Measurements from ENCODE around the gene WNK2.
"Not testable (repeated sequence)": the region's sequence is repeated elsewhere in the genome, so short reads cannot be mapped to it uniquely, and the experiment has no call there.

The WNK2 gene

DNA sequence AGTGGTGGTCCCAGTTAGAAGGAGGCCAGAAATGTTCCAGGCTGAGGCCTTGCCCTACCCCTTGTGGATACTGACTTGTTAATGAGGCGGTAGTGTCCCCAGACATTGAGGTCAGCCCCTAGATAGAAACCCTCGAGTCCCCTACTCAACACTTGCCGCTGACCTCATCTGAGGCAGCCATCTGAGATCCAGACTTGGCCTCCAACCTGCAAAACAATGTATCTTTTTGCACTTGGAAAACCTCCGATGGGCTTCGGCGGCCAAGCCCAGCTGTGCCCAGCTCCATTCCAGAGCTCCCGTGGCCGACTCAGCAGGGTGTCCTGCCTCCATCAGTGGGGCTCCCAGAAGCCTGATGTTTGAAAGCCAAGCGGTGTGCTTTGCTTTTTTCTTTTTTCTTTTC lies 122.1 kb downstream of the WNK2 start:
- no peak for DNase-seq (ENCODE audit: low read depth in 2 of 2)

- DNase-seq (ENCODE audit: low read depth in 2 of 2): no peak
These were observed 122.7 kb downstream of the WNK2 start for GRCh38 chr9:93306579-93307091.

GRCh38 chr9:93307468-93308157 lies 123.7 kb downstream of the WNK2 start:
- no peak for DNase-seq (ENCODE audit: low read depth in 2 of 2)

DNA sequence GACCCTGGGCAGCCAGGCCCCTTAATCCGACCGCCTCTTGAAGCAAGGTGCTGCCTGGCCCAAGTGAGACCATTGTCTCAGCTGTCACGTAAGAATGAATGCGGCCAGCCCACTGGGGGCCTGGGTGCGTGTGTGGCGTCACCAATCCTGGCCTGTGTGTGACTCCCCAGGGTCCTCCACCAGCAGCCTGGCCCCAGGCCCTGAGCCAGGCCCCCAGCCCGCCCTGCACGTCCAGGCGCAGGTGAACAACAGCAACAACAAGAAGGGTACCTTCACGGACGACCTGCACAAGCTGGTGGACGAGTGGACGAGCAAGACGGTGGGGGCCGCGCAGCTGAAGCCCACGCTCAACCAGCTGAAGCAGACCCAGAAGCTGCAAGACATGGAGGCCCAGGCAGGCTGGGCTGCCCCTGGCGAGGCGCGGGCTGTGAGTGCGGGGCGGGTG lies 124.2 kb downstream of the WNK2 start:
- no peak for DNase-seq (ENCODE audit: low read depth in 2 of 2)

DNA sequence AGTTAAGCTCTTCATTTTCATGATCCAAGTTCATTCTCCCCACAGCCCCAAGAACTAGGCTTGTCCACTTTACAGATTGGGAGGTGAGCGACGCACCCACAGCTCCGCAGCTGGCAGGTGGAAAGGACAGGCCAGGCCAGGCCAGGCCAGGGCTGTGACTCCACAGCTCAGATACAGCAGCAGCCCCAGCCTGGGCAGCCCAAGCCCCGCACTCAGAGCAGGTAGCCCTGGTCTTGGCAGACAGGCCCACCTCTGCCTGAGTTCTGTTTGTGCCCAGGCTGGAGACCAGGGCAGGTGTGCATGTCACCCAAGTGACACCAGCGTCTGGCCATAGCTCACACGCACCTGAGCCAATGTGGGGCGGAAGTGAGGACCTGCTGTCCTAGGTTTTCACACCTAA lies 124.7 kb downstream of the WNK2 start:
- DNase-seq (ENCODE audit: low read depth in 2 of 2): no peak

DNA sequence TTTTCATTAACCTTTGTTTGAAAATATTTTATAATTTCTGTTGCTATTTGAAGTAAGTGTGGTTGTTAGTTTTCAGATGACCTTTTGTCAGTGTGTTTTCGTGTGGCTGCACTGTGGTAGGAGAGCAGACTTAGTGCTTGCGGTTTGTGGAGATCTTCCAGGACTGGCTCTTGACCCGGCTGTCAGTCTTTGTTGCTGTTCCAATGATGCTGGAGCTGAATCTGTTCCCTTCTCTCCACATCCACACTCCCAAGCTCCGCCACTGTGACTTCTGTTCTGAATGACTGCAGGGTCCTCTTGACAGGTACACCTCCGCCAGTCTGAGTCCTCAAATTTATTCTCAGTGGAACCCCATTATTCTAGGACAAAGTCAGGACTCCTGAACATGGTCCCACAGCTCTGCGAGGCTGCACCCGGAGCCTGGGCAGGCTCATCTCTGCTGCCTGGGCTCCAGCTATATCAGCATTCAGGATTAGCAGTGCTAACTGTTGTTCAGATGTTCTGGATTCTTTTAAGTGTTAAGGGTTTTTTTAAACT lies 126.0 kb downstream of the WNK2 start:
- no peak for DNase-seq (ENCODE audit: low read depth in 2 of 2)

GRCh38 chr9:93315118-93315517 lies 131.2 kb downstream of the WNK2 start:
- no peak for DNase-seq (ENCODE audit: low read depth in 2 of 2)

DNA sequence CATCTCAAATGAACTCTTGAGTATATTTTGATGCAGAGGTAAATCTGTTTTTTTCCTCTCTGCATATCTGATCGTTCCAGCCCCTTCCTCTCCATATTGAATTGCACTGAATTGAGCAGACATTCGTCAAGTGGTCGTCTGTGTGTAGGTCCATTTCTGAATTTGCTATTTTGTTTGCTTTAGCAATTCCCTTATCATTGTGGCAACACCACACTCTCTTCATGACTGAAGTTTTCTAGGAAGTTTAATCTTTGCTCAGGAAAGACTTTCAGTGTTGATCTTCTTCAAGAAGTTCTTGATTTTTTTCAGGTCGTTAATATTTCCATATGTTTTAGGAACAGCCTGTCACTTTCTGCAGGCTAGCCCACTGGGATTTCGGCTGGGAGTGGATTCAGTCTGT lies 132.0 kb downstream of the WNK2 start:
- DNase-seq (ENCODE audit: low read depth in 2 of 2): no peak

- no peak for DNase-seq (ENCODE audit: low read depth in 2 of 2)
These were observed 133.0 kb downstream of the WNK2 start for GRCh38 chr9:93316726-93317494.

DNA sequence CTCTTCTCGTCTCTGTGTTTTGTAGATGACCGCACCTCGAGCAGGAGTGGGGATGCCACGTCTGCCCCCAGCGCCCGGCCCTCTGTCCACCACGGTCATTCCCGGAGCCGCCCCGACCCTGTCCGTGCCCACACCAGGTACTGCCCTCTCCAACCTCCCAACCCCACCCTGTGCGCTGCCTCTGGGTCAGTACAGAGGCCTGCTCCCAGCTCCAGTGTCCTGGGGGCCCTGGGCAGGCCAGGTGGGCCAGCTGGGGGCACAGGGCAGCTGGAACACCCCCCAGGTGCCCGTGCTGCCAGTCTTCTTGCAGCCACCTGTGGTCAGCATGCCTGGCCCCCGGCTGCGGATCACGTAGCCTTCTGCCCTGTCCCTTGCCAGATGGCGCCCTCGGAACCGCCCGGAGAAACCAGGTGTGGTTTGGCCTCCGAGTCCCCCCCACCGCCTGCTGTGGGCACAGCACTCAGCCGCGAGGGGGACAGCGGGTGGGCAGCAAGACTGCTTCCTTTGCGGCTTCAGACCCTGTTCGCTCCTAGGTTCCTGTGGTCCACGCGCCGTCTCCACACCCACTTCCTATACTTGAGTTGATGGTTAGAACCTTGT lies 133.7 kb downstream of the WNK2 start:
- no peak for DNase-seq (ENCODE audit: low read depth in 2 of 2)

- DNase-seq (ENCODE audit: low read depth in 2 of 2): no peak
These were observed 134.5 kb downstream of the WNK2 start for GRCh38 chr9:93318480-93318879.

DNA sequence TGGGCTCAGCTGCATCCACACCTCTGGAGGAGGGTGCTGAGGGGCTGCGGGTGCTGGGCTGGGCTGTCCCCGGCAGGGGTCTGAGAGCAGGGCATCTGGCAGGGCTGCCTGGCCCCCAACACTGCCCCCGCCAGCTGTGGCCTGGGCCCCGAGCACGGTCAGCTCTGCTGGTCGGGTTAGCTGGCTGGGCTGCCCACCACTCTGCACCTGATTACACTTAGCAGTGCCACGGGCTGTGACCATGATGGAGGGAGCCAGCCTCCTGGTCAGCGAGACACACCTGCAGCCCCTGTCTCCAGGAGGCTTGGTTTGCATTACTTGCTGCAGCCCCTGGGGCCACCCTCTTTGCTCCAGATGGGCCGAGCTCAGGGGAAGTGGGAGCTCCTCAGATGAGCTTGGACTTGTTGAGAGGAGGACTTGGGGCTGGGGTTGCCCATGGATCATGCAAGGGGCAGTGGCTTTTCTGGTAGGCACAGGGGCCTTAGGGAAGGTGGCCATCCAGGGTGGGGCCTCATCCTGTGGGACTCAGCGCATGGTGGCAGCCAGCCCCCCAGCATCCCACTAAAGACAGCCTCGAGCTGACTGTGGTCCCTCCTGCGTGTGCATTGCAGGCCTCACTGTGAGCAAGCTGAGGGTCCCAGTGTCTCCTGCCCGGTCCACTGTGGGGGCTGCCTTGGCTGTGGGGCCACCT lies 135.5 kb downstream of the WNK2 start:
- DNase-seq (ENCODE audit: low read depth in 2 of 2): no peak

GRCh38 chr9:93319992-93320500 lies 136.1 kb downstream of the WNK2 start:
- no peak for DNase-seq (ENCODE audit: low read depth in 2 of 2)

DNA sequence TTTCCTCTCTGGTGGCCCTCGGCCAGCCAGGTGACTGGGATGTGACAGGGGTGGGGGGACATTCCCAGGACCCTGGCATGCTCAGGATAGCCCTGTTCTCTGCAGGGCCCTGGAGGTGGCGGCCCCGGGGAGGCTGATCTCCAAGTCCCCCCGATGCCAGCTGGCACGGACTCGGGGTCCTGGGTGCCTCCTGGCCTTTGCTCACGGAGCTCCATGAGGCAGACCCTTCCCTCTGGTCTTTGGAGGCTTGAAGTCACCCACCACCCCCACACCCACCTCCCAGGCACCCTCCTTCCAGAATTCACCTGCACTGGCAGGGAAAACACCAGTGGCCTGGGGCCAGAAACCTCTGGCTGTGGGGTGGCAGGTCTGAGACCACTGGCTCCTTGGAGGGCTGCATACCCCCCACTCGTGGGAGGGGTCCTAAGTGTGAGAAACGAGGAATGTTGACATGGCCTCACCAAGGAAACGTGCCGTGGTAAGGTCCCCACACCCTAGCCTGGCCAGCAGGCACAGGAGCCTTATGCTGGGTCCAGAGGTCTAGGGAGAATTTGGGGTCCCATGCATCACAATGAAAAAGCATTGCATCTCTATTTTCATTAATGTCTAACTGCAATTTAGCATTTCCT lies 136.8 kb downstream of the WNK2 start:
- no peak for DNase-seq (ENCODE audit: low read depth in 2 of 2)

GRCh38 chr9:93321220-93321610 lies 137.3 kb downstream of the WNK2 start:
- no peak for DNase-seq (ENCODE audit: low read depth in 2 of 2)

GRCh38 chr9:93323446-93323954 lies 139.6 kb downstream of the WNK2 start:
- DNase-seq (ENCODE audit: low read depth in 2 of 2): not testable (repeated sequence)

GRCh38 chr9:93324191-93324834 lies 140.4 kb downstream of the WNK2 start:
- DNase-seq (ENCODE audit: low read depth in 2 of 2): no peak

DNA sequence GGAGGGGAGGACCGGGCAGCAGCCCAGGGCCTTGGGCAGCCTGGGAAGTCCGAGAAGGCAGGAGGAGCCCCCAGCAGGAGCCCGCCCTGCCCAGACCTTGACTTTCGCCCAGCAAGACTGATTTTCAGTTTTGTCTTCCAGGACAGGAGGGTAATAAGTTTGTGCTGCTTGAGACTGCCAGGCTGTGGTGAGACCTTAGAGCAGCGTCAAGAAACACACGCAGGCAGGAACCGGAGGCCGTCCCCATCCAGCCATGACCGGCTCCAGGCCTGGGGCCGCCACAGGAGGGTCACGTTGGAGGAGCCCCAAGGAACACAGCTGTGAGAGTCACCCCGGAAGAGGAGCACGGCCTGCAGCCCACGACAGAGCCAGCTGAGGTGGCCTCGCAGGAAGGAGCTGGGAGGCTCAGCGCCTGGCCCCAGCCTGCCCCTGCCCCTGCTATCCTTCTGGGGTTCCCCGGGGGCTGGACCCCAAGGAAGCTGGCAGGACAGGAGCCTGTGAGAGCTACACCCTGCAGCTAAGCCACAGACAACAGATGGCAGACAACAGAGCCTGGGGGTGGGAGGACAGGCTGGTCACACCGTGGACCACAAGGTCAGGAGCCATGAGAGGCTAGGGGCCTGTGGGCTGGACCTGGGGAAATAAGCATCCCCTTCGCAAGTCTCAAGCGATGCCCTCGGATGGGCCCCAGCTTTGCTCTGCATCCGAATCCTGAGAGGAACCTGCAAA lies 141.5 kb downstream of the WNK2 start:
- no peak for DNase-seq (ENCODE audit: low read depth in 2 of 2)

- no peak for DNase-seq (ENCODE audit: low read depth in 2 of 2)
These were observed 142.1 kb downstream of the WNK2 start for GRCh38 chr9:93326056-93326455.

GRCh38 chr9:93326654-93327053 lies 142.7 kb downstream of the WNK2 start:
- DNase-seq (ENCODE audit: low read depth in 2 of 2): no peak

Data from stimulated activated CD8-positive, alpha-beta memory T cell treated with anti-CD3 and anti-CD28 coated beads, Interleukin-15, amount 100 ng/mL, for 4 hours (primary cell).